CD4-positive, alpha-beta memory T cell (primary cell): ENCODE data around the gene IPO7. TPM values are rescaled to one million over a fixed set of nuclear protein-coding genes. Genes with fewer than 3 reads are reported as not detected.
"Not testable (repeated sequence)": the region's sequence is repeated elsewhere in the genome, so short reads cannot be mapped to it uniquely, and the experiment has no call there.

Source experiments
- CTCF ChIA-PET: fragments of 350-600 bp; sonication (Branson Sonifier 250); formaldehyde crosslinking; loops from one replicate; lab custom pipeline; 2021; ENCODE audit warnings: inconsistent platforms; ENCODE audit not compliant: partially characterized antibody; lab: Charles Lee
- POLR2A ChIA-PET: fragments of 350-600 bp; sonication (Branson Sonifier 250); formaldehyde crosslinking; loops from one replicate; lab custom pipeline; 2021; ENCODE audit not compliant: partially characterized antibody; lab: Charles Lee
- DNase-seq, 5 donors: peaks; one replicate each; pipeline versions ENCODE4 v3.0.0 to v3.0.0-alpha.2; 2020 to 2022; ENCODE audit warnings: mixed read lengths in 1 of 5
- H3K27ac ChIP-seq: one replicate; pipeline ENCODE4 v1.7.0; 2013; ENCODE audit warnings: low read depth, low read length
- H3K27me3 ChIP-seq: 2 replicates; pipeline ENCODE4 v1.7.0; 2013; ENCODE audit warnings: mild to moderate bottlenecking, low read length, moderate library complexity; ENCODE audit not compliant: insufficient read depth
- H3K36me3 ChIP-seq: 2 replicates; pipeline ENCODE4 v1.7.0; 2013; ENCODE audit warnings: mild to moderate bottlenecking, low read length, moderate library complexity; ENCODE audit not compliant: insufficient read depth
- H3K4me1 ChIP-seq: 2 replicates; pipeline ENCODE4 v1.7.0; 2013; ENCODE audit warnings: mild to moderate bottlenecking, low read length, moderate library complexity; ENCODE audit not compliant: insufficient read depth
- H3K4me3 ChIP-seq, 2 donors: one replicate each; pipeline ENCODE4 v1.7.0; 2013; ENCODE audit warnings: low read length in 2 of 2, mild to moderate bottlenecking in 1 of 2
- H3K9me3 ChIP-seq, 2 donors: one replicate each; pipeline ENCODE4 v1.7.0; 2013; ENCODE audit warnings: low read length in 2 of 2, control low read depth in 1 of 2; ENCODE audit not compliant: control insufficient read depth in 1 of 2
- H3K27ac Mint-ChIP-seq, 7 donors: one replicate each; pipeline ENCODE4 v1.8.0; 2020 to 2021; ENCODE audit warnings: mixed read lengths in 7 of 7, mild to moderate bottlenecking in 6 of 7, inconsistent platforms in 3 of 7, moderate library complexity in 3 of 7
- H3K27me3 Mint-ChIP-seq, 2 donors: one replicate each; pipeline ENCODE4 v1.8.0; 2020 to 2021; ENCODE audit warnings: mixed read lengths in 2 of 2
- H3K36me3 Mint-ChIP-seq, 2 donors: one replicate each; pipeline ENCODE4 v1.8.0; 2020 to 2021; ENCODE audit warnings: mixed read lengths in 2 of 2, inconsistent platforms in 1 of 2, mild to moderate bottlenecking in 1 of 2
- H3K4me1 Mint-ChIP-seq, 4 donors: one replicate each; pipeline ENCODE4 v1.8.0; 2020 to 2021; ENCODE audit warnings: mixed read lengths in 4 of 4, mild to moderate bottlenecking in 1 of 4
- H3K4me3 Mint-ChIP-seq, 8 donors: one replicate each; pipeline ENCODE4 v1.8.0; 2020 to 2021; ENCODE audit warnings: mixed read lengths in 8 of 8, mild to moderate bottlenecking in 7 of 8, moderate library complexity in 6 of 8, inconsistent platforms in 3 of 8
- H3K9me3 Mint-ChIP-seq, 8 donors: one replicate each; pipeline ENCODE4 v1.8.0; 2020 to 2021; ENCODE audit warnings: mixed read lengths in 8 of 8, mild to moderate bottlenecking in 5 of 8, inconsistent platforms in 3 of 8, moderate library complexity in 1 of 8
- intact Hi-C: fragments of 100-400 bp; cut with micrococcal nuclease; formaldehyde crosslinking; loops from one replicate; pipeline ENCODE4 v1.15.1; 2023
- polyA plus RNA-seq, 2 donors: library from polyadenylated mRNA; unstranded; fragments of 300-500 nt; fragmentation: Illumina TruSeq; gene quantifications; one replicate each; pipeline ENCODE4 v1.2.3, GENCODE V29; 2021
- total RNA-seq, 2 experiments: library from RNA; stranded (reverse); gene quantifications; one replicate each; pipeline ENCODE4 v1.2.3, GENCODE V29; 2021

IPO7 gene
- total and polyA plus RNA-seq, 4 experiments from 2014 or later, result 7.9 to 67.0 (median 37.5) TPM

DNA sequence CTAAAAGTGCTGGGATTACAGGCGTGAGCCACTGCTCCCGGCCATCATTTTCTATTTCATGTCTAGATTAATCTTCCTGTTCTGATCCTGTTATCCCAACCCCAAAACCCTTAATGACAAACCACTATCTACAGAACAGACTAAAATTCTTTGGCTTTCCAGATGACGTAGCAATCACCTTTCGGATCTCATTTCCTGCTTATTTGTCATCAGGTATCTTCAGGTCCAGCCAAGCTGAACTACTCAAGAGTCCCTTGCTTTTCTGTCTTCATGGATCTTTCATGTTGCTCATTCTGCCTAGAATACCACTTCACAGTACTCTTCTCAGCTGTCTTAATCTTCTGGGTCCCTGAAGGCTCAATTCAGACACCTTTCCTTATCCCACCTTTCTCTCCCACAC lies 27.4 kb upstream of the IPO7 start:
- Histone ChIP-seq H3K36me3 (no peaks in the 10 kb centered on the region), H3K4me1 (no peaks in the 10 kb centered on the region), H3K27me3 (no peaks in the 10 kb centered on the region), H3K27ac (no peak overlapping the region), H3K9me3 (no peaks in the 10 kb centered on the region), H3K4me3 (no peak overlapping the region)
- Mint-ChIP-seq H3K27ac (no peak overlapping the region), H3K27me3 (no peaks in the 10 kb centered on the region), H3K36me3 (no peaks in the 10 kb centered on the region), H3K4me3 (no peak overlapping the region), H3K9me3 (no peaks in the 10 kb centered on the region), H3K4me1 (peaks cover 0 to 1% (median 0%) of the 10 kb centered on the region in 4 donors)
- DNase-seq, result no peak
- ChIA-PET CTCF (no interaction called here), POLR2A (no interaction called here)
- intact Hi-C loops, result no loop called here

DNA sequence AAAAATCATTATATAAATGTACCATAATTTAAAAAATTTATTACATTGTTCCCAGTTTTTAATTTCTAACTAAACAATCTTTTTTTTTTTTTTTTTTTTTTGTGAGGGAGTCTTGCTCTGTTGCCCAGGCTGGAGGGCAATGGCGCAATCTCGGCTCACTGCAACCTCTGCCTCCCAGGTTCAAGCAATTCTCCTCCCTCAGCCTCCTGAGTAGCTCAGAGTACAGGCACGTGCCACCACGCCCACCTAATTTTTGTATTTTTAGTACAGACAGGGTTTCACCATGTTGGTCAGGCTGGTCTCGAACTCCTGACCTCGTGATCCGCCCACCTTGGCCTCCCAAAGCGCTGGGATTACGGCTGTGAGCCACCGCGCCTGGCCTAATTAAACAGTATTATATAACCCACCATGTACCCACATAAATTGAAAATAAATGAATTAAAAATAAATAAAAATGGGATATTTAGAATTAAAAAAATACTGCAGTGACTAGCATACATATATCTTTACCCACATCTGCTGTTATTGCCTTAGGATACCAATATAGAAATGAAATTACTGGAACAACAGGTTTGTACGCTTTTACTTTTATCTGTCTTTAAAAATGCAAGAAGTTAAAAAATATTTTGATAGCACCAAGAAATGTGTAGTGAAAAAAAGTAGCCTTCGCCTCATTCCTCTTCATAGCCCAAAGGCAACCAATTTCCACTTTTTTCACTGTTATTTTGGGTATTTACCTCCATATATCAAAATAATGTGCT lies 23.4 kb upstream of the IPO7 start:
- H3K4me1 ChIP-seq, H3K27me3 Mint-ChIP-seq, H3K36me3 ChIP-seq, H3K27me3 ChIP-seq, H3K4me3 Mint-ChIP-seq, POLR2A ChIA-PET, H3K4me3 ChIP-seq, H3K36me3 Mint-ChIP-seq, H3K9me3 ChIP-seq, intact Hi-C loops, CTCF ChIA-PET, H3K27ac ChIP-seq, H3K9me3 Mint-ChIP-seq, DNase-seq: not testable (repeated sequence)
- Mint-ChIP-seq H3K27ac (peak overlapping the region in 1 of 7 donors; percentile 47), H3K4me1 (peaks cover 12 to 13% (median 12%) of the 10 kb centered on the region in 4 donors)

DNA sequence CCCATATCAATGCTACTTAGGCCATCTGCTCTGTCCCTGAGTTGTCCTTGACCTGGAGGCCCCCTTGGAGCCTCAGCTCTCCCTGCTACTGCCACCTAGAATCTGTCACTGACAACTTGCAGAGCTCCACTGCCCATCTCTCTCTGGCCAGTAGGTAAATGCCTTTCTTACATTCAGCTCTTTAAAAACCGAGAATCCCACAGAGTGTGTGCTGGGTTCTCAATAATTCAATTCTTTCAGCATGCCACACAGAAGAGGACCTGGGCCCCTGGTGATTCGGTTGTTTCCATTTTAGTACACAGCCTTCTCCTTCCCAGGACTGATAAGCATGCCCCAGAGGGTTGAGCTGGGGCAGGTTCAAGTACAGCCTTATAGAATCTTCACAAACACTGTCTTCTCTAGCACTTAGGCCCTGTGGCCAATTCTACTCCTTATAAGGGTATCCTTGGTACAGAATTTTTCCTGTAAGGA lies 22.0 kb upstream of the IPO7 start:
- Histone ChIP-seq H3K27ac (no peak overlapping the region), H3K4me3 (no peak overlapping the region), H3K27me3 (no peaks in the 10 kb centered on the region), H3K4me1 (peaks cover 10% of the 10 kb centered on the region), H3K9me3 (no peaks in the 10 kb centered on the region), H3K36me3 (no peaks in the 10 kb centered on the region)
- no peak for DNase-seq
- Mint-ChIP-seq H3K9me3 (no peaks in the 10 kb centered on the region), H3K4me3 (peak overlapping the region in 1 of 8 donors; percentile 82), H3K36me3 (peaks cover 0 to 2% of the 10 kb centered on the region in 2 donors), H3K4me1 (peaks cover 12 to 13% (median 12%) of the 10 kb centered on the region in 4 donors), H3K27me3 (no peaks in the 10 kb centered on the region), H3K27ac (peak overlapping the region; percentile 3 to 94 (median 85))
- ChIA-PET POLR2A (interaction anchor here (0.6 to 3.8 kb wide), 5 partner anchors 23 to 398 kb away, joined by 3 to 35 read pairs (median 29); partner anchors contain the start of genes IPO7, TMEM41B, TMEM9B and ZNF143), CTCF (no interaction called here)
- intact Hi-C loops, result no loop called here

DNA sequence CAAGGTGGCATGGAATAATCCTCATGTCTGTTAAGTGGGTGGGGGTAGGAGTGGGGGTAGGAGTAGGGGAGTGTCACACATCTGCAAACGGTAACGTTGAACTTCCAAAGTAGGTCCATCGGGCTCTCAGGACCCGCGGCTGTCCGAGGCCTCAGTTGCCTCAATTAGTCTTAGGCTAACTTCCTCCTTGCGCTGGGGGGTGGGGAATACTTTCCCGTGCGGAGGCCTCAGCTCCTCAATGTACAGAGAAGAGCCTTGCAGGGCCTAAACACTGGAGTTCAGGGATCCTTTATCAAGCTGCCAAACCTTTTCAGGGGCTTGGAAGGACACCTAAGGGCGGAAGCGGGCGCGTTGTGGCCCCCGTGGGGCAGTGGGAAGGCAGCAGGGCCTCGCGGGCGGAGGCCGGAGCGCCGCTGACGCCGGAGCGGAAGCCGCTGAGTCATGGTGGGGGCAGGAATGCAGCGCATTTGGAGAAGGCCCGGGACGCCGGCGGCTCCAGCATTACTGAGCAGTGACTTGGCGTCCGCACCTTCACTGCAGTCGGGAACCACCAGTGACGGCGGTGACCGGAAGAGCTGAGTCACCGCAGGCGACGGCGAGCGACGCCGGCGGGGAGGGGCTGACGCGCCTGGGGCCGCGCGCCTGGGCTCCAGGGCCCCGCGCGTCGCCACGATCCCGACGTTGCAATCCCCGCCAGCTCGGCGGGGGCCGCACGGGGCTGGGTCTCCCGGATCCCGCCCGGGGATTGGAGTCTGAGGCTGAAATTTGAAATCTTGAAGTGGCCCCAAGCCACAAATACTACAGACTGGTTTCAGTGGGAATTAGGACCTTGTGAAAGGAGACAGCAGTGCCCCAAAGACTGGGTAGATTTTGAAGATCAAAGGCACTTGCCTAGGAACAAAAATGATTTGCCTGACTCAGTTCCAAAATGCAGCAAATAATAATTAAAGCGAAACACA lies 20.2 kb upstream of the IPO7 start:
- H3K27me3 ChIP-seq, result no peaks in the 10 kb centered on the region
- peaks cover 0 to 2% of the 10 kb centered on the region in 2 donors for H3K36me3 Mint-ChIP-seq
- ChIA-PET POLR2A (interaction anchor here (0.6 to 3.8 kb wide), 14 partner anchors 8 to 939 kb away, joined by 3 to 35 read pairs (median 4); partner anchors contain the start of genes DENND5A, IPO7, RPL27A and TMEM41B), CTCF (interaction anchor here (1.1 to 1.5 kb wide), 3 partner anchors 21 to 50 kb away, joined by 3 to 5 read pairs (median 4); partner anchors contain the start of gene TMEM41B)
- peak overlapping the region; percentile 84 for H3K27ac ChIP-seq
- H3K27me3 Mint-ChIP-seq, result no peaks in the 10 kb centered on the region
- no peaks in the 10 kb centered on the region for H3K36me3 ChIP-seq
- no peaks in the 10 kb centered on the region for H3K9me3 ChIP-seq
- H3K9me3 Mint-ChIP-seq, result no peaks in the 10 kb centered on the region
- DNase-seq, result peak; percentile 66 to 85 (median 78)
- H3K4me3 Mint-ChIP-seq, result peak overlapping the region; percentile 82 to 89 (median 88)
- H3K4me1 ChIP-seq, result peaks cover 10% of the 10 kb centered on the region
- intact Hi-C loops, result loop anchor here (1.0 kb wide), 2 partner anchors 20 to 50 kb away; partner anchors contain the start of genes IPO7 and TMEM41B
- H3K4me3 ChIP-seq, result peak overlapping the region; percentile 62 to 96
- peak overlapping the region; percentile 89 to 97 (median 92) for H3K27ac Mint-ChIP-seq
- H3K4me1 Mint-ChIP-seq, result peaks cover 11 to 13% (median 12%) of the 10 kb centered on the region in 4 donors

DNA sequence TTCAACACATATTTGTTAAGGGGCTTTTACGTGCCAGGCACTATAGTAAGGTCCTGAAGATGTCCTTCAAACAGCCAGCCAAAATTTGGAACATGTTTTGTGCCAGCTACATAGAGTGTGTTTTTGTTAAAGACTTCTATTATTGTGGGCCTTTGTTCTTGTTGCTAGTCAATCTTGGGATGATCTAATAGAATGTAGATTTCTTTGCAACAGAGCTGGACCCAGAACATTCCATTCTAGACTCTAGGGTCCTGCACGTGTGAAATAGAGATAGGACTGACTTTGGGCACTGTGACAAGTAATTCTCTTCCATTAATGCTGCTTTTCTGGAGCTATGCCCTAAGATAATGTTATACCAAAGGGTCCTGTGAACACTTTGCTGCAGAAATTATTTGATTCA lies 16.9 kb upstream of the IPO7 start:
- Histone ChIP-seq H3K27ac (no peak overlapping the region), H3K4me1 (peaks cover 10% of the 10 kb centered on the region), H3K36me3 (no peaks in the 10 kb centered on the region), H3K9me3 (no peaks in the 10 kb centered on the region), H3K4me3 (no peak overlapping the region), H3K27me3 (no peaks in the 10 kb centered on the region)
- ChIA-PET CTCF (interaction anchor here (0.6 kb wide), 1 partner anchor 20 kb away, joined by 3 read pairs; no protein-coding TSS in a partner anchor), POLR2A (interaction anchor here (1.2 to 1.8 kb wide), 2 partner anchors 17 to 93 kb away, joined by 4 to 5 read pairs; partner anchors contain the start of genes IPO7 and ZNF143)
- Mint-ChIP-seq H3K27me3 (no peaks in the 10 kb centered on the region), H3K4me3 (no peak overlapping the region), H3K9me3 (no peaks in the 10 kb centered on the region), H3K27ac (no peak overlapping the region), H3K36me3 (peaks cover 0 to 2% of the 10 kb centered on the region in 2 donors), H3K4me1 (peaks cover 10 to 13% (median 11%) of the 10 kb centered on the region in 4 donors)
- intact Hi-C loops, result no loop called here
- DNase-seq, result no peak

DNA sequence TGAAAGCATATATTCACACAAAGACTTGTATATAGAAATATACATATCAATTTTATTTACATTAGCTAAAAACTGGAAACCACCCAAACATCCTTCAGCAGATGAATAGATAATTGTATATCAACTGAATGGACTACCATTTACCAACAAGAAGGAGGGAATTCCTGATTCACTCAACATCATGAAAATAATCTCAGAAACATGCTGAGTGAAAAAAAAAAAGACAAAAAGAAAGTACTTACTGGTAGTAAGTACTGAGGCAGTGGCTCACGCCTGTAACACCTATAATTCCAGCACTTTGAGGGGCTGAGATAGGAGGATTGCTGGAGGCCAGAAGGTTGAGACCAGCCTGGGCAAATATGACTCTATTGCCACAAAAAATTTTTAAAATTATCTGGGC lies 7.4 kb upstream of the IPO7 start:
- no peaks in the 10 kb centered on the region for H3K36me3 Mint-ChIP-seq
- intact Hi-C loops, result no loop called here
- Histone ChIP-seq H3K27me3 (no peaks in the 10 kb centered on the region), H3K4me1 (no peaks in the 10 kb centered on the region), H3K36me3 (no peaks in the 10 kb centered on the region), H3K4me3 (no peak overlapping the region), H3K9me3 (no peaks in the 10 kb centered on the region), H3K27ac (no peak overlapping the region)
- H3K4me3 Mint-ChIP-seq, result no peak overlapping the region
- no peak overlapping the region for H3K27ac Mint-ChIP-seq
- no peaks in the 10 kb centered on the region for H3K9me3 Mint-ChIP-seq
- peaks cover 0 to 6% of the 10 kb centered on the region in 2 donors for H3K27me3 Mint-ChIP-seq
- H3K4me1 Mint-ChIP-seq, result peaks cover 0 to 2% (median 0%) of the 10 kb centered on the region in 4 donors
- POLR2A ChIA-PET, result no interaction called here
- CTCF ChIA-PET, result no interaction called here
- DNase-seq, result no peak
